TTC549 (cell line): ENCODE data around the gene RPS21.
"Not testable (repeated sequence)": the region's sequence is repeated elsewhere in the genome, so short reads cannot be mapped to it uniquely, and the experiment has no call there.

Experiments
- FAIRE-seq: peaks from 2 replicates; lab custom pipeline; 2012; peaks lifted over from hg19 to GRCh38; lab: Jason Lieb, UNC

RPS21 gene

DNA sequence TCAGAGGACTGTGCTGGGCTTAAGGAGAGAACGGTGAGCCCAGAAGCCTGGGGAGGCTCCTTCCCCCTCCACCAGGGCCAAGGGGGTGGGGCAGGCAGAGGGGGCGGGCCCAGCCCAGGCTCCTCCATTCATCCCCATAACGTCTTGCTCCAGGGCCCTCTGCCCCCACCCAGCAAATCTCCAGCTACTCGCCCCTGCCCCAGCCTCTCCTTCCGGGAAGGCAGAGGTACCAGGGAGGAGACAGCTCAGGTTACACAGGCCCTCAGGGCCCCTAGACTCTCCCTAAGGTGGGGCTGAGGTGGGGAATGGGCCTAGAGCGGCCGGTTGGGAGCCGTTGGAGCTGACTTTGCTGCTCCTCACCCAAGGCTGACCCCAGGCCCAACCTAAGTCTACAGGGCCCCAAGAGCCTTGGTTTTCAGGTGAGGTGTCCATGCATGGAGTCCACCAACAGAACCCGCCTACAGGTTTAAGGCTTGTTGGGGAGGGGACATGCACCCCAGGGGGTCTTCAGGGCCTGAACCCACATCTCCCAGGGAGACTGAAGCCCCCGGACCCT, 21.0 kb upstream of the RPS21 start:
- FAIRE-seq, result no peak

DNA sequence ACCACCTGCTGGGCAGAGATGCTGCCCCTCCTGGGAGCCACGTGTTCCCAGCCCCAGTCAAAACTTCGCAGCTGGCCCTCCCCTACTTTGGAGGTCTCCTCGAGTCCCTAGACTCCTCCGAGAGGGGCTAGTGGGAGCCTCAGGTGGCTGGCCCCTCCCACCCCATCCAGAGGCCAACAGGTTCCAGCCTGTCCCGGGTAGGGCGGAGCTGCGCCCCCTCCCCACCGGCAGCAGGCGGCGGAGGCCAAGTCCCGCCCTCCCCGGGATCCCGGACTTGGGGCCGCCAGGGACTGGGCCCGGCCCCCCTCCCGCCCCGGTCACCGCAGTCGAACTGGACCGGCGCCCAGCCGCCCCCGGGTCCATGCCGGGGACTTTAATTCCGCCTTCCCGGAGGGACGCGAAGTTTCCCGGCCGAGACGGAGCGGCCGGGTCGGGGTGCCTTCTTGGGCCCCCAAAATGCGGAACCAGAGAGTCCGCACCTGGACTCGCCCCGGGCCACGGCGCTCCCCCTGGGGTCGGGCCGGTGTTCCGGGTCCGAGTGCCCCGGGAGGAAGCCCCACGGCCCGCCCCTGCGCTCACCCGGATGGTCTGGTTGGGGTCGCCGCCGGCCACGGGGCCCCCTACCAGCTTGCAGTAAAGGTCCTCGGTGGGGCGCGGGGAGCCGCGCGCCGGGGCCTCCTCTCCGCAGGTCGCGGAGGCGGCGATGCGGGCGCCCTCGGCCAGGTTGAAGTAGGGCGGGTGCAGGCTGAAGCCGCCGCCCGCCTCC, 20.4 kb upstream of the RPS21 start:
- FAIRE-seq, result no peak

DNA sequence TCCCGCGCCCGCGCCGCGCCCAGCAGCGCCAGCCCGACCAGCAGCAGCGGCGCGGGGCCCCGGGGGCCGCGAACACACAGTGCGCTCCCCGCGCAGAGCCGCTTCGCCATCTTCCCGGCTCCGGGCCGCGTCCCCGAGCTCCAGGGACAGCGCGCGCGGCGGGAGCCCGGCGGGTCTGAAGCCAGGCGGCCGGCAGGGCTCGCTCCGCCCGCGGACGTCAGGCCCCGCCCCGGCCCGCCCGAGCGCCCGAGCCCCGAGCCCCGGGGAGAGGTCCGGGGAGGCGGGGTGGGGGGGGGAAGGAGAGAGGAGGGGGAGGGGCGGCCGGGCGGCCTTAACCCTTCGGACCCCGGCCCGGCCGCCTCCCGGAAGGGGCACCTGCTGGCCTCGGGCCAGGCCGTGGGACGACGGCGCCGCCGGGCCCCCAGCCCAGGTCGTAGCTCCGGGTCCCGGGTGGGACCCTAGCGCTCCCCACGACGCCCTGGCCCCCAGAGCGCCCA, 19.7 kb upstream of the RPS21 start, which contains the start of gene LAMA5:
Gene LAMA5, minus strand, starts transcription at position 177 of the 497 bp plus-strand sequence. Its CDS starts 67 bp downstream, at position 110.
- FAIRE-seq, result no peak

DNA sequence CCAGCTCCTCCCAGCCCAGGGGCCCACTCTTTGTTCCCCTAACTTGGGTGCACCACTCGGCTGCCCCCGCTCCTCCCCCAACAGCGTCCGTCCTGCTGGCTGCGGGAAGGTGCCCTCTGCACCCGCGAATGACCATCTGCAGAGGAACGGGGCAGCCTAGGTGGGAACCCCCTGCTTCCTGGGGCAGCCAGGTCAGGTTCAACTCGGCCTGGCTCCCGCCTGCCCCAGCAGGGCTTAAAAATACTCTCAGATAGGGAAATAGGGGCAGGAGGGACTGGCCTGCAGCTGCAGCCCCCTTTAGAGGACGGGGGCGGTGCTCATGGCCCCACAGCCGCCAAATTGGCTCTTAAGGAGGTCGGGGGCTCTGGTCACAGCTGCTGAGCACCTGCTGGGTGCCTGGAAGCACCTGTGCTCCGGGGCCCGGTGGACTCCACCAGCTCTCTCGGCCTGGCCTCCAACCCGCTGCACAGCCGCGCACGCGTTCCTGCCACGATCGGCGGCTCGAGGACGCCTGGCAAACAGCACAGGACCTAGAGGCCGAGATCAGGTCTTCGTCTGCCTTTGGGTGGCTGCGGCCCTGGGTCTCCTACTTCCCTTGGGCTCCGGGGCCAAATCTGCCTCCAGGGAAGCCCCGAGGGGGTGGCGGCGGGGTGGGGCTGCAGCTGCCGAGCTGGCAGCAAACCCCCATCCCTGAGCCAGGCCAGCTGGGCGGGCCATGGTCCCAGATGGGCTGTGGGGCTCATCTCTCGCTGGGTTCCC, 19.1 kb upstream of the RPS21 start:
- no peak for FAIRE-seq

DNA sequence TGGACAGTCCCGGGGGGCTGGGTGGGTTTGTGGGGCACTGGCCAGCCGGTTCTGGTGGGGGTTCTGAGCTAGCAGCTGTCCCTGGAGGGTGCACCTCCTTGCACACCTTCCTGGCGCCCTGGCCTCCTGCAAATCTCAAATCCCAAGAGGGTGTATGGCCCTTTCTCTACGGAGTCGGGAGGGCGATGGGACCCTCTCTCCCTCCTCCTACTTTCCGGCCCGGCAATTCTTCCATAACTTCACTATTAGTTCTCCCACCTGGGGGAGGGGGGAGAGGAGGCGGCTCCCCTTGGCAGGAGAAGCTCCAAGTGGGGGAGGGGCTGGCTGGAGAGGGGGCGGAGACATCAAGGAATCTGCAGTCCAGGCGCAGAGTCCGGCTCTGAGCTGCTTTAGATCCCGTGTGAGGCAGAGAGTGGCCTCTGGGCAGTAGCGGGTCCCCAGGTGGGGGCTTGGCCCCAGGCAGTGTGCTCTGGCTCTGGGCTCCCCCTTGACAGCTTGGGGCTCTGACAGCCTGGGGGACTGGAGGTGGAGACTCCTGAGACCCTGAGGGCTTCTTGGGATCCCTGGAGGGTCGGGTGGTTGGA, 18.4 kb upstream of the RPS21 start:
- no peak for FAIRE-seq

DNA sequence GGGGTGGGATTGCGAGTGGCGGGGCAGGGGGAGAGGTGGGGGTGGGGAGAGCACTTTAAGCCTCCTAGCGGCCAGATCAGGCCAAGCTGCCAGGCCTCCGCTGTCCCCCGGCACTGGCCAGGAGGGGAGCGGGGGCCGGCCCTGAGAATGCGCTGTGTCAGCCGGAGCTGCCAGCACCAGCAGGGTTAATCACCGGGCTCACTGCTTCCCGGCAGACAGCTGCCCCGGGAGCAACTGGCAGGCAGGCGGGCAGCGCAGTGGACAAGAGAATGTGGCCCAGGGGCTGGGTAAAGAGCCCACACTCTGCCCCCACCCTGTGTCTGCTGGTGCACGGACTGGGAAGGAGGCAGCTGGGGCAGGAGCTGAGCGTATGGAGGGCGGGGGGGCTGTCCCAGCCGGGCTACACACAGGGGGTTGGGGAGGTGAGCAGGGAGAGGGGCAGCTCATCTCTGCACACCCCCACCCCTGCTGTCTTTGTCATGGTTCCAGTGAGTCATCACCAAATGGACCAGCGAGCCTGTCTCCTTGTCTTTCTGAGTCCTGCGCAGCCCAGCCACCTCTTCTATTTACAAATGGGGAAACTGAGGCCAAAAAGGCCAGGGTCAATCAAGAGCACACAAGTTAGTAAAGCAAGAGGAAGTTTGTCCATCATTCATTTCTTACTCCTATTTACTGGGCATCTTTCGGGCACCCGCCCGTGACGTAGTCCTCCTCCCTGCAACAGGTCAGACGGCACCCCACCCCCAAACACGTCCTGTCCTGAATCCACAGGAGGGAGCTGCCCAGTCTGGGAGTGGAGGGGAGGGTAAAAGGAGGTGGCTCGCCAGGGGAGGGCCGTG, 17.7 kb upstream of the RPS21 start:
- FAIRE-seq, result no peak

DNA sequence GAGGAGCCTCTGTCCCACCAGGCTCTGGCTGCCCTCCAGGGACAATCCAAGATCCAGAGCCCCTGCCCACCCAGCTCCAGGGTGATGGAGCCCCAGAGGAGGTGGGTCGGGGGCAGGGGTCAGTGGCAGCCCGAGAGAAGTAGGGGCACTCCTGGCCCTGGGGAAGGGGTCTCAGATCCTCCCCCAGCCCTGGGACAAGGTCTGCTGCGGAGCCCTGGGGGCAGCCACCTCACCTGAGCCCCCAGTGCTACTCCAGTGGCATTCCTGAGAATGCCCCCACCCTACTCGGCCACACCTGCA, 17.1 kb upstream of the RPS21 start:
- no peak for FAIRE-seq

DNA sequence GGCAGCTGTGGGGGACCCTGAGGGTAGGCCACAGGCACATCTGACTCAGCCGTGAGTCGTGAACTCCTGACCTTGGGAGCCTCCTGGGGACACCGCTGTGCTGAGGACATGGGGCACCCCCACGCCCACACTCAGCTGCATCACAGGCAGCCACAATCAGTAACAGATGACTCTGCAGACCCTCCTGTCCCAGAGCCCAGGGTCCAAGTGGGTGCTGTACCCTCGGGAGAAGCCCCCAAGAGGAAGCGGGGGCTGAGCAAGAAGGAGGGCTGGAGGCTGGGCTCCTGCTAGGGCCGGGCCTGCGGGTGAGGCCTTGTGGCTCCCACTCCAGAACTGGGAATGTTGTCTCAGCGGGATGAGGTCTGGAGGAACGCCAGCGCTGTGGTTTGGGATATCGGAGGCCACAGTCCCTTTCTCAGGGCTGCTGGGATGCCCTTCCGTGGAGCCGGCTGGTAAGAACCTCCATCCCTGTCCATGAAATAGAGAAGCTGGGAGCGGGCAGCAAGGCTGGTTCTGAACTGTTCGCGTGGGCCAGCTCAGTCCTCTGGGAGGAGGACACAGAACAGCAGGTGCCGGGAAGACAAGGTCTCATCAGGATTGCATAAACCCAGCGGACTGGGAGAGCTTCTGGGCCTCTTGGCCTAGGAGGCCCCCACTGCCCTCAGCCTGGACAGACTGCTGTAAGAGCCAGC, 16.6 kb upstream of the RPS21 start:
- FAIRE-seq, result no peak

DNA sequence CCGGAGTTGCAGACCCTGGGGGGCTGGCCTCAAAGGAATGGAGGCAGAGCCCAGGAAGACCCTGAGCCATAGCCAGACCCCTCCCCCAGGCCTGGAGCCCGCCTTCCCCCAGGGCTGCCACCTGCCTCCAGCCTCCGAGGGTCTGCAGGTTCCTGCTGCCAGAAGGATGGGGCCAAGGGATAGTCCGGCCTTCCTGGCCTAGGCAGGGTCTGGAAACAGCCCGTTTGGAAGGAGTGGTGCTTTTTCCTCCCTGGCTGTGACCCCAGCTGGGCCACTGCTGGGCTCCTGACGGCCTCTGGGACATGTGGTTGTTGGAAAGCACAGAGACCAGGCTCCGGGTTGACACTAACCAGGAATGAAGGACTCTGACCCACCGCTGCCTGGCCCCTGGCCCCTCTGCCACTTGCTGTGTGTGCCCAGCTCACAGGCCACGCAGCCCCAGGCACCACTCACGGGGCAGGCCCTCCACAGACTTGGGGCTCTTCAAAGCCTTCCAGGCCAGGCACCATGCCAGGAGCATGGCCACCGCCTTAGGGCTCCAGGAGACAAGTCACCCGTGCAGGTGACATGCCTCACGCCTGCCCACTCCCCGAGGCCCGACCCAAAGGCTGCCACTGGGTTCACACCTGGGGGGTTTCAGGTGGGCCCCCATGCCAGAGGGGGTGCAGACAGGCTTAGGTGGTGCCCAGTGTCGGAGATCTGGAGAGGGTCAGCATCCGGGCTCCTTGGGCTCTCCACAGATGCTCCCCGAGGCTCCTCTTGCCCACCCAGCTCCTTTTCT, 15.9 kb upstream of the RPS21 start:
- FAIRE-seq, result no peak

DNA sequence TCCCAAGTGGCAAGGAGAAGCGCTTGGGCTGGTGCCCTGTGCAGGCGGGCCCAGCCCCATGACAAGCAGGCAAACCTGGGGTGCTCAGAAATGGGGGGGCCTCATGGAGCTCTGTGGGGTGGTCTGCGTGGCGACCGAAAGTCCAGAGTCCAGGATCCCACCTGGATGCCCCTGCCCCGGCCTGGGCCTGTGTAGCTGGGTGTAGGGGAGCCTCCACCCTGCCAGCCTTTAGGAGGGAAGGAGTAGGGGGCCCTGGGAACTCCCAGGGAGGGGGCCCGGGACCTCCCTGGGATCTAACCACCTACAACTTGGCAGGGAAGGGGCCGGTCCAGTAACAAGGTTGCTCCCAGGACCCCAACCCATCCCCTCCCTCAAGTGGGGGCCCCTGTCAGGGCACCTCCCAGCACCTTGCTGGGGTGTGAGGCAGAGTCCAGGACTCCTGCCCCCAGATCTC, 15.3 kb upstream of the RPS21 start:
- FAIRE-seq, result no peak

DNA sequence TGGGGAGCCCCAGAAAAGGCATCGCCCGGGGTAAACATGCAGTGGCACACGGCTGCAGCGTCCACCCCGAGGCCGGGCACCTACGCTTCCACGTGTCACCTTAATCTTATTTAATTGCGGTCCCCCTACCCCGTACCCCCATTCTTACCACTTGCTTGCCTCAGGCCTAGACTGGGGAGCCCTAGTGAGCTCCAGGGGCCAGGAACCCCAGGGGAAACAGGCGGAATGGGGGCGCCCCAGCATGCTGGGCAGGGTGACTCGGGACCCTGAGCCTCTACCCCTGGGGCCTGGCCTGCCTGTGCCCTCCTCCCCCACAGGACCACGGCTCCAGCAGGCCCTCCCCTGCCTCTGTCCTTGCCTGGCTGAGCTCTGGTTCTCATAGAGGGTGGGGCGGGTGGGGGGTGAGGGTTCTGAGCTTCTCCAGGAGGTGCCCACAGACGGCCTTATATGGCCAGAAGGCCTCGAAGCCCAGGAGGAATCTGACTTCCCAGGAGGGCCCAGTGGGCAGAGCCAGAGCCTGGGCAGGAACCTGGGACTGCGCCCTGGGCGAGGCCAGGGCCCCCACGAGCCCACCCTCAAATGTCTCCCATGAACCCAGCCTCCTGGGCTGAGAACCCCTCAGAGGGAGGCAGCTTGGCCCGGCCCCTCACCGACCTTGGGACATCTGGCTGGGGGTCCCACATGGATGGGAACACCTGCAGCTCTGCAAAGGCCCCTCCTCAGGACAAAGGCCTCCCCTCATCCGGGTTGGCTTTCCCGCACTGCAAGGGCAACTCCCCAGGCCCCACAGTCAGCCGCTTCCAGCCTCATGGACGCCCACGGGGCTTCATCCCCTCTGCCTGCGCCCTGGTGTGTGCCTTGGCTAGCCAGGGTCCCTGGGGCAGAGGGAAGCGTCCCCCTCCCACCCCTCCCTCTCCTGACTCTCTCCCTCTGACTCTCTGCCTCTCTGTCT, 14.6 kb upstream of the RPS21 start:
- no peak for FAIRE-seq

DNA sequence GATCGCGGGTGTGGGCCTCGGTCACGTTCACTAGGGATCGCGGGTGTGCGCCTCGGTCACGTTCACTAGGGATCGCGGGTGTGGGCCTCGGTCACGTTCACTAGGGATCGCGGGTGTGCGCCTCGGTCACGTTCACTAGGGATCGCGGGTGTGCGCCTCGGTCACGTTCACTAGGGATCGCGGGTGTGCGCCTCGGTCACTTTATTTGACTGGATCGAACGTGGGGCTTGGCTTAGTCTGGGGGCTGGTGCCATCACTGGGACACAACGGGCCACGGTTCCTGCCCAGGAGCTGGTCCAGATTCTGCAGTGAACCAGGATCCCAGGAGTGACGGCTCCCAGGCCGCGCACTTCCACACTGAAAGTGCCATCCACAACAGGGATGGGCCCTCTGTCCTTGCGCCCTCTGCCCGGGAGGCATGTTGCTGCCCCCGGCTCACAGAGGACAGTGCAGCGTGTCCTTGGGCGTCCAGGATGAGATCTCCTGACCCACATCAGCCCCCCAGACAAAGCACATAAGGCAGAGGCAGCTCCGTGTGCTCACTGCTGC, 13.2 kb upstream of the RPS21 start:
- FAIRE-seq, result not testable (repeated sequence)

DNA sequence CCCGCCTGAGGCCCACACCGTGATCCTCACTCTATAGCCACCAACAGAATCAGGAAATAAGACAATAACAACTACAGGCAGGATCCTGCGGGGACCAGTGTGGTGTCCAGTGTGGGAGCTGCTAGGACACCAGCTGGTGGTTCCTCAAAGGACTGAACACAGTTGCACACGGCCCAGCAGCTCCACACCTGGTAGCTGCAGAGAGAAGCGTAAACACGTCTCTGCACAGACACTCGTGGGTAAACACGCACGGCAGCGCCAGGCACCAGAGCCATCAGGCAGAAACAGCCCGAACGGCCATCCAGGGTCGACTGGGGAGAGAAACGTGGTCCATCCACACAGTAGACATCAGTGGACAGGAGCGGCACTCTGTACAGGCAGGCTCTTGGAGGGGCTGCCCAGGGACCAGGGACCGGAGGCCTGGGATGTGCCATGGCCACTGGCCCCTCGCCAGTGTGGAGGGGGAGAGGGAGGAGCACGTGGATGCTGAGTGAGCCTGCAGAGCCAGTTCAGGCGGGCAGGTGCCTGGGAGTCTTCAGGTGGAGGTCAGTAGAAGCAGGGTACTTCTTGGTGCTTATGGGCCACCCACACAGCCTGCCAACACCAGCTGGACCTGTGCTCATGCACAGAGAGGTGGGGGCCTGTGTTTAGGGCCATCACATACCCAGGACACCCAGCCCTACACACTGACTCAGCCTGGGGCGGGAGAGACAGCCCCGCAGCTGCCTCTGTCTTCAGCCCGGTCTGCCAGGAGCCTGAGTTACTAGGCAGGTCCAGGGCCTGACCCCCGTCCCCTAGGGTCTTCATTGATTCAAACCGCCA, 12.4 kb upstream of the RPS21 start:
- no peak for FAIRE-seq

DNA sequence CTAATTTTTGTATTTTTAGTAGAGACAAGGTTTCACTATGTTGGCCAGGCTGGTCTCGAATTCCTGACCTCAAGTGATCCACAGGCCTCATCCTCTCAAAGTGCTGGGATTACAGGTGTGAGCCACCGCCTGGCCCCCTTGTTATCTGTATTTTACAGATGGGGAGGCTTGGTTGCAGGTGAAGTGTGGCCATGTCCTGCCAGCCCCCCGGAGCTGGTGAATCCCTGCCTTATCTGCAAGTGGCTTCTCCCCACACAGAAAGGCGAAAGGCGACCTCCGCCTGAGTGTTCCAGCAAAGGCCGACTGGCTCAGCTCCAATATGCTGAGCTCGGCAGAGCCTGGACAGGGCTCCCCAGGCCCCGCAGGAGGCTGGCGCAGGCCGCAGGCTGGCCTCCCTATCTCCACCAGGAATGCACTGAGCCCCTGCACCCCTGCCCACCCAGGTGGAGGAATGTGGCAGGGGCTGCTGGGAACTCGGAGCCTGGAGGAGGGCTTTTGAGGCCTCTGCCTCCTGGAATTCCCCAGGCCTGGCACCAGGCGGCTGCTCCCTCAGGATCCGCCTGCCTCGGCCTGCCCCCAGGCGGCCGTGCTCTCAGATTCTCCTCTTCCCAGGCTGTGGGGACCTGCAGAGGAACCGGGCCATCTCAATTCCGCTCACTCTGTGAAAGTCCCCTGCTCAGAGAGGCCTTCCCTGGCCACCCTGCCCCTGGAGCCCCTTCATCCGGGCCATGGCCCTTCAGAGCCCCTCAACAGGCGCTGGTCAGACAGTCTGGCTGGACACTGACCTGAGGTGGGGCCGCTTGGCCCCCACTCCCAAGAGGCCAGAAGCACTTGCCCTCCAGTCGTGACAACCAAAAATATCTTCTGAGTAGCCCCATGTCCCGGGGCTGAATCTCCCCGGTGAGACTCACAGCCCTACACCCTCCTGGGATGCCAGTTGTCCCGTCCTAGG, 10.5 kb upstream of the RPS21 start:
- FAIRE-seq, result no peak

DNA sequence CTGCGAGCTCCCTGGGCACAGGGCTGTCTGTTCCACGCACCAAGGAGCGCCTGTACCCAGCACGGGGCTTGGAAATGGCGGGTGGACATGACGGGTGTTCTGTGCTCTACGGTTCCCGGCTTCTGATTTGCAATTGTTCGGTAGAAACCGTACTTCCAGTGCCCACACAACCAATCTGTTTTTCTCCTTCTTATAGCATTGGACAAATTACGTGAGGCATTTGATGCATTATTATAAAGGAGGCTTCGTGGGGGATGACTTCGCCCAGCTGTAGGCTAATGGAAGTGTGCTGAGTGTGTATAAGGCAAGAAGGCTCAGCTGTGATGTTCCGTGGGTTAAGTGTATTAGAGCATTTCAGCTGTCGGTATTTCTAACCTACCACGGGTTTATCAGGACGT, 9.8 kb upstream of the RPS21 start:
- no peak for FAIRE-seq

DNA sequence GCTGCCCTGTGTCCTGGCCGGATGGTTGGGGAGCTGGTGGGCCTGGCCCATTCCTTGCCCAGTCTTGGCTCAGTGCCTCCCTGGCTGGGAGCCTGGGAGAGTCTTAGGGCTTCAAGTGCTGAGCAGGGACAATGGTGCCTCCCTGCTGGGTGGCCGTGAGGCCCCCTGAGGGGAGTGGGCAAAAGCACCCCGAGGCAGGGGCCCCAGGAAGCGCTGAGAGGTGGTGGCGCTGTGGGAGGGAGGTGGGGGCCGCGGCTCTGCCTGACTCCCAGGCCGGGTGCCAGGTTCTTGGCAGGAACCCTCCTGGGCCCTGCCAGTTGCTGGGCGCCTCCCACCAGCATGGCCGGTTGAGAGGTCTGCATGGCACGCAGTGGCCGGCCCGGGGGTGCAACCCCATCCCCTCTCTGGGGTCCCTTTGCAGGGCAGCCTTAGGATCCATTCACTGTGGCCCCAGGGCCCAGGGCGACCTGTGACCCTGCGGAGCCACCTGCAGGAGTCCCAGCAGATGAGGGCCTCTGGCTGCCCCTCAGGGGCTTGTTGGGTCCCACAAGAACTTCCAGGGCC, 9.2 kb upstream of the RPS21 start:
- FAIRE-seq, result no peak

DNA sequence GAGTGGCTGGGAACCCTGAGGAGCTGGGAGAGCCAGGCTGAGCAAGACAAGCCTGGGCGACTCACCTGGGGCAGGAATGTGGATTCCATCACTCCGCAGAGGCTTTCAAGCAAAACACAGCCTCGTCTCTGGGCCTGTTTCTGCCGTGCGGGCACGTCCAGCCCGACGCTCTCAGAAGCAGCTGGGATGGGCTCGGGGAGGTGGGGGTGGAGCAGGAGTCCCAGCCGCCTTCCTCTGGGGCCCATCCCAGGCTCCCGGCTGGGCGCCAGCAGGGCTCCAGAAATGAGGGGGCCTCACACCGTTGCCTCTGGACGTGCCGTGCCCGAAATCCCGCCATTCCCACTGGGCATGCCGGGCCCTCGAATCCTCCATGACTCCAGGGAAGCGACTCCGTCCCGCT, 8.7 kb upstream of the RPS21 start:
- FAIRE-seq, result no peak
